ENCODE data around the gene PHYHD1.

The PHYHD1 gene

GRCh38 chr9:128901822-128902221, 19.0 kb upstream of the PHYHD1 start:
- no peak for DNase-seq

GRCh38 chr9:128902351-128903078, 18.3 kb upstream of the PHYHD1 start:
- DNase-seq, result peak; percentile 80

- no peak for DNase-seq
Measured at GRCh38 chr9:128903079-128903461, 17.7 kb upstream of the PHYHD1 start.

- no peak for DNase-seq
Measured at GRCh38 chr9:128903871-128904620, 16.7 kb upstream of the PHYHD1 start.

- DNase-seq, result no peak
Measured at GRCh38 chr9:128905964-128906363, 14.8 kb upstream of the PHYHD1 start.

- DNase-seq, result no peak
Measured at GRCh38 chr9:128906741-128907140, 14.0 kb upstream of the PHYHD1 start.

GRCh38 chr9:128908372-128908771, 12.4 kb upstream of the PHYHD1 start:
- DNase-seq, result no peak

GRCh38 chr9:128909859-128910258, 10.9 kb upstream of the PHYHD1 start:
- DNase-seq, result no peak

- DNase-seq, result no peak
Measured at GRCh38 chr9:128910906-128911305, 9.9 kb upstream of the PHYHD1 start.

- no peak for DNase-seq
Measured at GRCh38 chr9:128911529-128912035, 9.2 kb upstream of the PHYHD1 start.

GRCh38 chr9:128912270-128912853, 8.4 kb upstream of the PHYHD1 start:
- DNase-seq, result no peak

- no peak for DNase-seq
Measured at GRCh38 chr9:128913048-128913900, 7.5 kb upstream of the PHYHD1 start.

- no peak for DNase-seq
Measured at GRCh38 chr9:128913995-128914772, 6.6 kb upstream of the PHYHD1 start.

GRCh38 chr9:128916204-128916603, 4.6 kb upstream of the PHYHD1 start:
- DNase-seq, result no peak

GRCh38 chr9:128916745-128917144, 4.0 kb upstream of the PHYHD1 start:
- no peak for DNase-seq

- no peak for DNase-seq
Measured at GRCh38 chr9:128917151-128917849, 3.5 kb upstream of the PHYHD1 start.

GRCh38 chr9:128918921-128919320, 1.9 kb upstream of the PHYHD1 start:
- no peak for DNase-seq

- DNase-seq, result no peak
Measured at GRCh38 chr9:128919402-128920089, 1.2 kb upstream of the PHYHD1 start.

GRCh38 chr9:128921881-128922763, 1.3 kb downstream of the PHYHD1 start:
- DNase-seq, result no peak

GRCh38 chr9:128923493-128923883, 2.7 kb downstream of the PHYHD1 start:
- no peak for DNase-seq

Data from stimulated activated naive CD4-positive, alpha-beta T cell treated with Interleukin-2 at 50 U/mL for 16 hours (primary cell).